GM12878 (cell line): Measurements from ENCODE around the gene FZD10.

ENCODE experiments used
- BHLHE40 ChIP-seq, 2 experiments: fragments of 450-650 bp in 1 of 2; IDR thresholded peaks; 2 replicates each; pipeline ENCODE4 v1.6.1; 2011 to 2017; ENCODE audit warnings: low read depth in 2 of 2, borderline replicate concordance in 1 of 2, improper control_type of control experiment in 1 of 2, low read length in 1 of 2, mild to moderate bottlenecking in 1 of 2
- GABPA ChIP-seq: IDR thresholded peaks from 2 replicates; pipeline ENCODE4 v1.6.1; 2014; ENCODE audit warnings: antibody characterized with exemption, low read depth, mild to moderate bottlenecking, inconsistent platforms
- ZNF274 ChIP-seq: IDR thresholded peaks from one replicate; pipeline ENCODE4 v1.8.0; 2011; ENCODE audit not compliant: insufficient read length, insufficient read depth
- TF ChIP-seq, protein P1 (sequence below): IDR thresholded peaks from 2 replicates; pipeline ENCODE4 v1.6.1; 2012; ENCODE audit warnings: low read length, inconsistent platforms

DNA sequence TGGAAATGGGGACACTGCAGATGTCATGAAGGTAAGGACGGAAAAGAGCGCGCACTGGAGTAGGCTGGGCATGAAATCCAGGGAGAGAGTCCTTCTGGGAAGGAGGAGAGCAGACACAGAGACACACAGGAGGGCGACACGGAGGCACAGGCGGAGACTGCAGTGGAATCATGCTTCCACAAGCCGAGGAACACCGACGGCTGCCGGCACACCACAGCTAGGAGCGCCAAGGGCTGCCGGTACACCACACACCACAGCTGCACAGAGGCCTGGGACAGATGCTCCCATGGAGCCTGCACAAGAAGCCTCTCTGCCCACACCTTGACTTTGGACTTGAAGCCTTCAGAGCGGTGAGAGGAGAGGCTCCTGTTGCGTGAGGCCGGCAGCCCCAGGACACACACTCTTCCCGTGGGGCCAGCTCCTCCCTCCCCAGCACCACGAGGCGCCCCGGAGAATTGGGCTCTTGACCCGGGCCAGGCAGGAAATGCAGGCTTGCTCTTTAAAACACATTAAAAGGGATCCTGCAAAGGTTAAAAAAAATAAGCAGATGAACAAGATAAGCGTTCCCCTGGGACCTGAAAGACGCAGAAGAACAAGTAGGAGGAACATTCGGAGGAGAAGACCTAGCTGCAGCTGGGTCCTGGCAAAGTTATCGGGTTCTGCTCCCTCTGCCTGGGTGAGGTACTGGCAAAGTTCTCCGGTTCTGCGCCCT lies 28.3 kb upstream of the FZD10 start:
- TF ChIP-seq, protein P1, sequence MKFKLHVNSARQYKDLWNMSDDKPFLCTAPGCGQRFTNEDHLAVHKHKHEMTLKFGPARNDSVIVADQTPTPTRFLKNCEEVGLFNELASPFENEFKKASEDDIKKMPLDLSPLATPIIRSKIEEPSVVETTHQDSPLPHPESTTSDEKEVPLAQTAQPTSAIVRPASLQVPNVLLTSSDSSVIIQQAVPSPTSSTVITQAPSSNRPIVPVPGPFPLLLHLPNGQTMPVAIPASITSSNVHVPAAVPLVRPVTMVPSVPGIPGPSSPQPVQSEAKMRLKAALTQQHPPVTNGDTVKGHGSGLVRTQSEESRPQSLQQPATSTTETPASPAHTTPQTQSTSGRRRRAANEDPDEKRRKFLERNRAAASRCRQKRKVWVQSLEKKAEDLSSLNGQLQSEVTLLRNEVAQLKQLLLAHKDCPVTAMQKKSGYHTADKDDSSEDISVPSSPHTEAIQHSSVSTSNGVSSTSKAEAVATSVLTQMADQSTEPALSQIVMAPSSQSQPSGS: no peak
- no peak for TF ChIP-seq GABPA
- no peak for TF ChIP-seq ZNF274
- TF ChIP-seq BHLHE40 (IDR thresholded peaks at IDR 0.05; ENCODE audit: borderline replicate concordance in 1 of 2, low read depth in 2 of 2, low read length in 1 of 2): no peak
